Adrenal gland (tissue), 5 donors: Measurements from ENCODE around the gene TMEM145.

Source experiments
- POLR2A ChIP-seq, 2 donors: fragments of 450-650 bp; IDR thresholded peaks; one replicate each; pipeline ENCODE4 v1.6.1; 2017; ENCODE audit warnings: antibody characterized with exemption in 2 of 2, mild to moderate bottlenecking in 2 of 2, moderate library complexity in 1 of 2
- TF ChIP-seq, protein P1 (sequence below), 6 experiments: fragments of 450-650 bp in 4 of 6; fragments of 200-600 bp in 2 of 6; sonication (generic) in 1 of 6; IDR thresholded peaks; 1 replicate in 5 of 6; 2 replicates in 1 of 6; pipeline versions ENCODE4 v1.5.1 to v1.8.0; 2016 to 2021; ENCODE audit warnings: antibody characterized with exemption in 6 of 6, mild to moderate bottlenecking in 2 of 6, moderate library complexity in 1 of 6
- donor health status: DM: no; HTN: no; CAD: no.

DNA sequence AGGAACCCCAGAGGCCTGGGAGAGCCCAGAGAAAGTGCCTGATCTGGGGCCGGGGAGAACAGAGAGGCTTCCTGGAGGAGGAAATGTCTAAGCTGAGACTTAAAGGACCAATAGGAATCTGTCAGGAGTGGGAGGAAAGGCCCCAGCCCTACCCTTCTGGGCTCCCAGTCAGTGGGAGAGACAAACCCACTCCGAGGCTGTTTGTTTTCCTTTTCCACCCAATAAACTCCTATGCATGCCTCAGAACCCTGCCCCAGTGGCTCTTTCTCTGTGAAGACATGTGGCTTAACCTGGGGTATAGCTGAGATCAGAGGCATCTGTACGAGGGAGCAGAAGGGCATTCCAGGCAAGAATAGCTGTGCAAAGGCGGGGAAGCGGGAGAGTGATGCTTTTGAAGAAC is 14.3 kb downstream of the TMEM145 start:
- TF ChIP-seq, protein P1, sequence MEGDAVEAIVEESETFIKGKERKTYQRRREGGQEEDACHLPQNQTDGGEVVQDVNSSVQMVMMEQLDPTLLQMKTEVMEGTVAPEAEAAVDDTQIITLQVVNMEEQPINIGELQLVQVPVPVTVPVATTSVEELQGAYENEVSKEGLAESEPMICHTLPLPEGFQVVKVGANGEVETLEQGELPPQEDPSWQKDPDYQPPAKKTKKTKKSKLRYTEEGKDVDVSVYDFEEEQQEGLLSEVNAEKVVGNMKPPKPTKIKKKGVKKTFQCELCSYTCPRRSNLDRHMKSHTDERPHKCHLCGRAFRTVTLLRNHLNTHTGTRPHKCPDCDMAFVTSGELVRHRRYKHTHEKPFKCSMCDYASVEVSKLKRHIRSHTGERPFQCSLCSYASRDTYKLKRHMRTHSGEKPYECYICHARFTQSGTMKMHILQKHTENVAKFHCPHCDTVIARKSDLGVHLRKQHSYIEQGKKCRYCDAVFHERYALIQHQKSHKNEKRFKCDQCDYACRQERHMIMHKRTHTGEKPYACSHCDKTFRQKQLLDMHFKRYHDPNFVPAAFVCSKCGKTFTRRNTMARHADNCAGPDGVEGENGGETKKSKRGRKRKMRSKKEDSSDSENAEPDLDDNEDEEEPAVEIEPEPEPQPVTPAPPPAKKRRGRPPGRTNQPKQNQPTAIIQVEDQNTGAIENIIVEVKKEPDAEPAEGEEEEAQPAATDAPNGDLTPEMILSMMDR (IDR thresholded peaks at IDR 0.05): no peak
- no peak for TF ChIP-seq POLR2A (IDR thresholded peaks at IDR 0.05)
